ENCODE measurements around the gene STK40.

STK40 gene

GRCh38 chr1:36417931-36418330 lies 32.2 kb upstream of the STK40 start:
- TF ChIP-seq EGR1 (IDR thresholded peaks at IDR 0.05): no peak
- TF ChIP-seq TCF12 (IDR thresholded peaks at IDR 0.05; ENCODE audit: low read depth): no peak
- TF ChIP-seq REST (IDR thresholded peaks at IDR 0.05; ENCODE audit: low read depth): no peak
- no peak for TF ChIP-seq ZBTB7A (IDR thresholded peaks at IDR 0.05; ENCODE audit: low read depth)
- TF ChIP-seq RAD21 (IDR thresholded peaks at IDR 0.05; ENCODE audit: low read depth): no peak
- TF ChIP-seq TAF1 (IDR thresholded peaks at IDR 0.05; ENCODE audit: low read depth): no peak
- TF ChIP-seq CEBPB (IDR thresholded peaks at IDR 0.05): no peak
- TF ChIP-seq MAX (IDR thresholded peaks at IDR 0.05): no peak
- TF ChIP-seq YY1 (IDR thresholded peaks at IDR 0.05; ENCODE audit: low read depth): no peak

- no peak for TF ChIP-seq CEBPB (IDR thresholded peaks at IDR 0.05)
- no peak for TF ChIP-seq MAX (IDR thresholded peaks at IDR 0.05)
- TF ChIP-seq TAF1 (IDR thresholded peaks at IDR 0.05; ENCODE audit: low read depth): no peak
- no peak for TF ChIP-seq EGR1 (IDR thresholded peaks at IDR 0.05)
- TF ChIP-seq TCF12 (IDR thresholded peaks at IDR 0.05; ENCODE audit: low read depth): no peak
- TF ChIP-seq YY1 (IDR thresholded peaks at IDR 0.05; ENCODE audit: low read depth): no peak
- TF ChIP-seq TEAD4 (IDR thresholded peaks at IDR 0.05): no peak
- no peak for TF ChIP-seq FOXM1 (IDR thresholded peaks at IDR 0.05; ENCODE audit: borderline replicate concordance, low read depth)
- TF ChIP-seq ZBTB7A (IDR thresholded peaks at IDR 0.05; ENCODE audit: low read depth): no peak
- TF ChIP-seq CREB1 (IDR thresholded peaks at IDR 0.05; ENCODE audit: low read depth): no peak
- no peak for TF ChIP-seq REST (IDR thresholded peaks at IDR 0.05; ENCODE audit: low read depth)
- no peak for TF ChIP-seq USF1 (IDR thresholded peaks at IDR 0.05)
- no peak for TF ChIP-seq RAD21 (IDR thresholded peaks at IDR 0.05; ENCODE audit: low read depth)
These were observed 30.1 kb upstream of the STK40 start for GRCh38 chr1:36415661-36416326.

- no peak for TF ChIP-seq EP300 (IDR thresholded peaks at IDR 0.05; ENCODE audit: borderline replicate concordance)
- no peak for TF ChIP-seq EGR1 (IDR thresholded peaks at IDR 0.05)
- TF ChIP-seq FOXM1 (IDR thresholded peaks at IDR 0.05; ENCODE audit: borderline replicate concordance, low read depth): no peak
- no peak for TF ChIP-seq CEBPB (IDR thresholded peaks at IDR 0.05)
- no peak for TF ChIP-seq NFIC (IDR thresholded peaks at IDR 0.05)
- TF ChIP-seq TAF1 (IDR thresholded peaks at IDR 0.05; ENCODE audit: low read depth): no peak
- no peak for TF ChIP-seq MAX (IDR thresholded peaks at IDR 0.05)
- TF ChIP-seq TEAD4 (IDR thresholded peaks at IDR 0.05): no peak
- TF ChIP-seq TCF12 (IDR thresholded peaks at IDR 0.05; ENCODE audit: low read depth): no peak
- no peak for TF ChIP-seq YY1 (IDR thresholded peaks at IDR 0.05; ENCODE audit: low read depth)
- no peak for TF ChIP-seq RAD21 (IDR thresholded peaks at IDR 0.05; ENCODE audit: low read depth)
- TF ChIP-seq REST (IDR thresholded peaks at IDR 0.05; ENCODE audit: low read depth): no peak
These were observed 28.7 kb upstream of the STK40 start for GRCh38 chr1:36414384-36414783.

GRCh38 chr1:36411674-36412648 lies 26.2 kb upstream of the STK40 start:
- TF ChIP-seq CEBPB (IDR thresholded peaks at IDR 0.05): no peak
- TF ChIP-seq RAD21 (IDR thresholded peaks at IDR 0.05; ENCODE audit: low read depth): no peak
- no peak for TF ChIP-seq TCF12 (IDR thresholded peaks at IDR 0.05; ENCODE audit: low read depth)
- TF ChIP-seq EP300 (IDR thresholded peaks at IDR 0.05; ENCODE audit: borderline replicate concordance): no peak
- TF ChIP-seq MAX (IDR thresholded peaks at IDR 0.05): no peak
- TF ChIP-seq CREB1 (IDR thresholded peaks at IDR 0.05; ENCODE audit: low read depth): no peak
- TF ChIP-seq ZBTB7A (IDR thresholded peaks at IDR 0.05; ENCODE audit: low read depth): no peak
- no peak; the same call in 1 of the 2 replicates for TF ChIP-seq USF1 (IDR thresholded peaks at IDR 0.05)
